MG63 (cell line): ENCODE data around the gene DENND5A. TPM values are rescaled to one million over a fixed set of nuclear protein-coding genes. Genes with fewer than 3 reads are reported as not detected.
"Not testable (repeated sequence)": the region's sequence is repeated elsewhere in the genome, so short reads cannot be mapped to it uniquely, and the experiment has no call there.

Experiments
- DNase-seq: peaks from one replicate; pipeline ENCODE4 v3.0.0-alpha.2; 2020
- H3K27me3 ChIP-seq: fragments of 250-450 bp; sonication (Bioruptor Pico); 2 replicates; pipeline ENCODE4 v1.5.1; 2020; ENCODE audit warnings: mild to moderate bottlenecking, moderate library complexity
- H3K36me3 ChIP-seq: fragments of 250-450 bp; sonication (Bioruptor Pico); 2 replicates; pipeline ENCODE4 v1.5.1; 2020; ENCODE audit warnings: mild to moderate bottlenecking, moderate library complexity
- H3K4me3 ChIP-seq: fragments of 250-450 bp; sonication (Bioruptor Pico); 2 replicates; pipeline ENCODE4 v1.5.1; 2020; ENCODE audit warnings: mild to moderate bottlenecking, moderate library complexity
- H3K9me3 ChIP-seq: fragments of 250-450 bp; sonication (Bioruptor Pico); 2 replicates; pipeline ENCODE4 v1.5.1; 2020; ENCODE audit warnings: mild to moderate bottlenecking, moderate library complexity
- total RNA-seq: library from RNA; depleted of rRNA; stranded (reverse); fragments of >200 nt; shearing (Covaris generic); gene quantifications from 2 replicates; pipeline ENCODE4 v1.2.3, GENCODE V29; 2014; ENCODE audit warnings: low replicate concordance

Gene DENND5A
- total RNA-seq, 1 experiment from 2014 or later = 58.7 TPM

DNA sequence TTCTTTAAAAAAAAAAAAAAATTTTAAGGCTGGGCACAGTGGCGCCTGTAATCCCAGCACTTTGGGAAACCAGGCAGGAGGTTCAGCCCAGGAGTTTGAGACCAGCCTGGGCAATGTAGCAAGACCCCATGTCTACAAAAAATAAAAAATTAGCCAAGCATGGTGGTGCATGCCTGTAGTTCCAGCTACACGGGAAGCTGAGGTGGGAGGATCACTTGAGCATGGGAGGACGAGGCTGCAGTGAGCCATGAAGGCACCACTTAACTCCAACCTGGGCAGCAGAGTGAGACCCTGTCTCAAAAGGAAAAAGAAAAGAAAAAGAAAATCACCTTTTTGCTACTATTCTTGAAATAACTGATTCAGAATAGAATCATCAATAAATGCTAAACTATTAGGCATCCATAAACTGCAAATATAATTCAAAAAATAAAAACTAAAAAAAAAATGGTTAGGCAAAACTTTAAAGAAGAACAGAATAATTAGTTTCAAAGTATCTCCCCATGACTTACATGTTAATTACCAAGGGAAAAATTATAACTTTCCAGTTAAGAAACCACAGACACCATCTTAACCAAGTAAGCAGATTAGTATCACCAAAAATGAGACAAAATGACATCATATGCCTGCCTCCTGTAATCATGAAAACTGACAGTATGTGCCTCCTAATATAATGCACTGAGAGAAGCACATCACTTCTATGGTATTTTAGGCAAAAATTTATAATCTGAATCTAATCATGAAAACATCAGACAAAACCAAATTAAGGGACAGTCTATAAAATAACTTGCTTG lies 63.6 kb downstream of the DENND5A start:
- no peak for DNase-seq
- no peaks in the 10 kb centered on the region for H3K9me3 ChIP-seq
- no peak overlapping the region for H3K4me3 ChIP-seq
- peaks cover 39% of the 10 kb centered on the region for H3K36me3 ChIP-seq
- H3K27me3 ChIP-seq = no peaks in the 10 kb centered on the region

DNA sequence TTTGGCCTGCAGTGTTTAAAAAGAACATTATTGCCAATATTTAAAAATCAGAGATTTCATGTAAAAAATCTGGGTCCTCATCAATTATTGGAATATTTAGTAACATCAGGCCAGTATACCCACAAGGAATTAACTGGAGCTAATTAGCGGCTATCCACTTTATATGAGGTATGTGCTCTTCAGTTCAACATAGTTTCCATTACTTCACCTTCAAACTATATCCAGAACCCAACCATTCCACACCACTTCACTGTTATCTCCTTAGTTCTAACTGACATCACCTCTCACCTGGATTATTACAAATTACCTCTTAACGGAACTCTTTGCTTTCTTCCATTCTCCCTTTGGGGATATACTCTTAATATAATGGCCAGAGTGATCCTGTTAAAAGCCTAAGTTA lies 64.7 kb downstream of the DENND5A start:
- Histone ChIP-seq H3K9me3 (no peaks in the 10 kb centered on the region), H3K36me3 (peaks cover 40% of the 10 kb centered on the region), H3K4me3 (no peak overlapping the region), H3K27me3 (no peaks in the 10 kb centered on the region)
- DNase-seq = no peak

DNA sequence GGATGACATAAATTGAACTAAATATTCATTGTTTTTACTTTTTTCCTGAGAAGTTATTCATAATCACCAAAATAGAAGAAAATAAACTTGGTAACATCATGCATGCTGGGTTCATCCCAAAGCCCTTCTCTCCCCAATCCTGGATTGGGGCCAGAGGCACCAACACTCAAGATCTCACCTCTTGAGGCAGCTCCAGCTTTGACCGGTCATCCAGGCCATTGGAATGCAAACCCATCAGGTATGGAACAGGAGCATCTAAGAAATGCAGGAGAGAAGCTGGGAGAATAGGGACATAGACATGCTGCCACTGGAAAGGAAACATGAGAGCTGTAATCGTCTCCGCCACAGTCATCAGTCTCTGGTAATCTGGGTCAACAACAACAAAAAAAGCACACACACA lies 71.8 kb downstream of the DENND5A start:
- Histone ChIP-seq H3K9me3 (no peaks in the 10 kb centered on the region; the same call in 1 of the 2 replicates), H3K36me3 (peaks cover 54% of the 10 kb centered on the region), H3K27me3 (no peaks in the 10 kb centered on the region), H3K4me3 (no peak overlapping the region)
- DNase-seq = no peak

DNA sequence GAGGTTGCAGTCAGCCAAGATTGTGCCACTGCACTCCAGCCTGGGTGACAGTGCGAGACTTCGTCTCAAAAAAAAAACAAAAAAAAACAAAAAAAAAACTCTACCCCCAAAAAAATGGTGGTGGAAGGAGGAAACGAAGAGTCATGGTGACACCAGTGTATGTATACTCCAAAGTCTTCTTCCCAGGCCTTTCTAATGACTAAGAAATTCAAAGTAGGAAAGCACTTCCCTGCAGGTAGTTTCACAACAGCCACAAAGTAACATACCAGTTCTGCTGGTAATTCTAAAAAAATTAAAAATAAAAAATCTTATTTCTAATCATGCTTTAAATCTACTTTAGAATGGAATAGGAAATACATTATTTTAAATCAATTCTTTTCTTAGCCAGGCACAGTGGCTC lies 72.6 kb downstream of the DENND5A start:
- H3K27me3 ChIP-seq = no peaks in the 10 kb centered on the region
- peaks cover 53% of the 10 kb centered on the region for H3K36me3 ChIP-seq
- H3K4me3 ChIP-seq = no peak overlapping the region
- DNase-seq = no peak
- H3K9me3 ChIP-seq = no peaks in the 10 kb centered on the region; the same call in 1 of the 2 replicates

DNA sequence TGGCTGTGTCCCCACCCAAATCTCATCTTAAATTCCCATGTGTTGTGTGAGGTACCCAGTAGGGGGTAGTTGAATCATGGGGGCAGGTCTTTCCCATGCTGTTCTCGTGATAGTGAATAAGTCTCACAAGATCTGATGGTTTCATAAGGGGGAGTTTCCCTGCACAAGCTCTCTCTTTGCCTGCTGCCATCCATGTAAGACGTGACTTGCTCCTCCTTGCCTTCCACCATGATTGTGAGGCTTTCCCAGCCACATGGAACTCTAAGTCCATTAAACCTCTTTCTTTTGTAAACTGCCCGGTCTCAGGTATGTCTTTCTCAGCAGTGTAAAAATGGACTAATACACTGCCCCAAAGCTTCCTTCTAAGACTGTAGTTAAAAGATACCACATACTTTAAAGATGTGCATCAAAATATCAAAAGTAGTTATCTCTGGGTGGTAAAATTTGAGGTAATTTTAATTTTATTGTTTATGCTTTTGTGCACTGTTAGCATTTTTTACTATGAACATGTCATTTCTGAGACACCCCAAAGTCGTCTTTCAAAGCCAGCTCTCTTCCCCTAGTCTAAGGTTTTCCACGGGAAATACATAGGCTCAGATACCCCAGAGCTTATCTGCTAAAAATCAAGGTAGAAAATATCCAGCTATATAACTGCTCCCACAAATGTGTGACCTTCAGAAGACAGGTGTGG lies 74.7 kb downstream of the DENND5A start:
- peaks cover 63% of the 10 kb centered on the region for H3K36me3 ChIP-seq
- not testable (repeated sequence) for H3K9me3 ChIP-seq, H3K27me3 ChIP-seq, H3K4me3 ChIP-seq, DNase-seq

DNA sequence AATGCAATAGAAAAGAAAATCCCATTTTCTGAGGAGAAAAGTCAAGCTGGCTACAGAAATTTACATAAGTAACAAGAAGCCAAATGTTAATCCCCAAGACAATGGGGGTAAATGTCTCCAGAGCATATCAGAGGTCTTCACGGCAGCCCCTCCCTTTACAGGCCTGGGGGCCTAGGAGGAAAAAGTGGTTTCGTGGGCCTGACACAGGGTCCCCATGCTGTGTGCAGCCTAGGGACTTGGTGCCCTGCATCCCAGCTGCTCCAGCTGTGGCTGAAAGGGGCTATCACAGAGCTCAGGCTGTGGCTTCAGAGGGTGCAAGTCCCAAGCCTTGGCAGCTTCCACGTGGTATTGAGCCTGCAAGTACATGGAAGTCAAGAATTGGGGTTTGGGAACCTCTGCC lies 76.3 kb downstream of the DENND5A start:
- not testable (repeated sequence) for H3K27me3 ChIP-seq, H3K9me3 ChIP-seq, H3K4me3 ChIP-seq, DNase-seq
- peaks cover 66% of the 10 kb centered on the region for H3K36me3 ChIP-seq

DNA sequence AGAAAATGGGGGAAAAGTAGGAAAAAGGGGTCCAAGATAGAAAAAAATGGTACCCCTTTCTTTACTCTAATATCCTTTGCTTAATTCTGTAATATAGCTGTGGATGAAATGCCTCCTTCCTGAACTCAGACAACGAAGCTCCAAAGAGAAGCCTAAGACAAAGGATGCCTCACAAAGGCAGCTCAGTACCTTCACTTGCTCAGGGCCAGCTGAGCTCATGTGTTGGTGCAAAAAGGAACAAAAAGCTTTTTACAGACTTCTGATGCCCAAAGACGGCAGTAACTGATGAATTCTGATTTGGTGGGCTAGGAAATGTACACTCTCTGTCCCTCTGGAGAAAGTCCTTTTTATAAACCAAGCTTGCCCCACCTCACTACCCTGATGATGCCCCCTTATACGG lies 77.5 kb downstream of the DENND5A start:
- H3K4me3 ChIP-seq = no peak overlapping the region
- H3K36me3 ChIP-seq = peaks cover 58% of the 10 kb centered on the region
- no peak for DNase-seq
- H3K27me3 ChIP-seq = no peaks in the 10 kb centered on the region
- H3K9me3 ChIP-seq = no peaks in the 10 kb centered on the region; the same call in 1 of the 2 replicates

DNA sequence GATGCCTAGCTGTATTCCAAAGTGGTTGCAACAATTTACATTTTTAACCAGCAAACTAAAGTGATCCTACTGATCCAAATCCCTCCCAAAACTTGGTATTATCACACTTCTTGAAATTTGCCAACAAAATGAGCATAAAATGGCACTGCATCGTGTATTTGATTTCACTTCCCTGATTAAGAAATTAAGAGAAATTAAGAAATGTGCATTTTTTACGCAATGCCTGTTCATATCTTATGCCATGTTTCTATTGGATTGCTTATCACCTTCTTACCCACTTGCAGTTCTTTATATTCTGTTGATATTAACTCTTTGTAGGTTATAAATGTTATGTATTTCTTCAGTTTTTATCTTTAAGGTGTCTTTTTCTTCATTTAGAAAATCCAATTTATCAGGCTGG lies 80.6 kb downstream of the DENND5A start:
- H3K9me3 ChIP-seq = no peaks in the 10 kb centered on the region
- no peaks in the 10 kb centered on the region for H3K27me3 ChIP-seq
- no peak for DNase-seq
- H3K4me3 ChIP-seq = no peak overlapping the region
- H3K36me3 ChIP-seq = peaks cover 41% of the 10 kb centered on the region

DNA sequence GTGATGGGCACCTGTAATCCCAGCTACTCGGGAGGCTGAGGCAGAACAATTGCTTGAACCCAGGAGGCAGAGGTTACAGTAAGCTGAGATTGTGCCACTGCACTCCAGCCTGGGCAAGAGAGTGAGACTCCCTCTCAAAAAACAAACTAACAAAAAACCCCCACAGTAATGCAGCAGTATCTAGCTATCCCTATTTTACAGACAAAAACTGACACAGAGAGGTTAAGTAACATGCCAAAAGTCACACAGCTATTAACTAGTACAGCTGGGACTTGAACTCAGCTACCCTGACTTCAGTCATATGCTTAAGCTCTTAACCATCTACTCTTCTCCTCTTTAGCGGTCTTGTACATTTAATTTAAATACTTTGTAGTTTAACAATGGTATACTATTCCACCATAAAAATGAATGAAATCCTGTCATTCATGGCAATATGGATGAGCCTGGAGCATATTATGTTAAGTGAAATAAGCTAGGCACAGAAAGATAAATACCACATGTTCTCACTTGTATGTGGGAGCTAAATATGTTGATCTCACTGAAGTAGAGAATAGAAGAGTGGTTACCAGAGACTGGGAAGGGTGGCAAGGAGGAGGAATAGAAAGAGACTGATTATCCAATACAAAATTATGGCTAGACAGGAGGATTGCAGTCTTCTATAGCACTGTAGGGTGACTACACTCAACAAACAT lies 82.8 kb downstream of the DENND5A start:
- H3K36me3 ChIP-seq = peaks cover 45% of the 10 kb centered on the region
- no peak for DNase-seq
- H3K4me3 ChIP-seq = no peak overlapping the region
- H3K9me3 ChIP-seq = no peaks in the 10 kb centered on the region
- no peaks in the 10 kb centered on the region for H3K27me3 ChIP-seq

DNA sequence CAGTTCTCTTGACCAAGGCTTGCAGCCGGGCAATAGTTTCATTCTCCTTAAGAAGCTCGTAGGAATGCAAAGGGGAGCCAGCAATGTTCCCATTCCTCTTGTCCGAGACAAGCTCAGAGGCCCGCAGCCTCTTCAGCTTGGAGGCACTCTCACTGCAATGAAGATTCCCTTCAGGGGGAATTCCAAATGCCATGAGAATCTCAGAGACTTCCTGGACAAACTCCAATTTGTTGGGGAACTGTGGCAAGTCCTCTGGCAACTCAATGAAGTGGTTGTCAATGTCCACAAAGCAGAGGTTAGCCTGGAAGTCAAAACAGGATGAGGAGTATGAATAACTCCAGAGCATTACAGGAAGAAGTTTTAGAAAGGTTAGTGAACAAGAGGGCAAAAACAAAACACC lies 84.4 kb downstream of the DENND5A start:
- no peak for DNase-seq

DNA sequence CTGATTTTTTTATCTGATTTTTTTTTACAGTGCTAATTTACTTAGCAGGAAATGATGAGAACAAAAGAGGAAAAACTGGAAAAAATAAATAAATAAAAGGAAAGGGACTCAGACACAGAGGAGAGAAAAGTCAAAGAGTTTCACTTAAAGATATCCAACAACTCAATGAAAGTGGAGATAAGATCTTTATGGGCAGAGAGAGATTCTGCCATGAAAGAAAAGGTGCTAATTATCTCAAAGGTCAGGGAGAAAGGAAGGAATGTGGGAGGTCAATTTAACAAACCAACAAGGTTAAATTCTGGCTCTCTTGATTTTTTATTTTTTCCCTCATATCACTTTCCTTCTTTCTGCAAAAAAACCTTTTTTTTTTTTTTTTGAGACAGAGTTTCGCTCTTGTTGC lies 86.0 kb downstream of the DENND5A start:
- Histone ChIP-seq H3K9me3 (no peaks in the 10 kb centered on the region), H3K4me3 (no peak overlapping the region), H3K27me3 (no peaks in the 10 kb centered on the region), H3K36me3 (peaks cover 40% of the 10 kb centered on the region)
- no peak for DNase-seq

More for the DNA sequence above, 84.4 kb downstream of the DENND5A start:
- Histone ChIP-seq H3K4me3 (no peak overlapping the region), H3K36me3 (peaks cover 49% of the 10 kb centered on the region), H3K27me3 (no peaks in the 10 kb centered on the region), H3K9me3 (no peaks in the 10 kb centered on the region)

DNA sequence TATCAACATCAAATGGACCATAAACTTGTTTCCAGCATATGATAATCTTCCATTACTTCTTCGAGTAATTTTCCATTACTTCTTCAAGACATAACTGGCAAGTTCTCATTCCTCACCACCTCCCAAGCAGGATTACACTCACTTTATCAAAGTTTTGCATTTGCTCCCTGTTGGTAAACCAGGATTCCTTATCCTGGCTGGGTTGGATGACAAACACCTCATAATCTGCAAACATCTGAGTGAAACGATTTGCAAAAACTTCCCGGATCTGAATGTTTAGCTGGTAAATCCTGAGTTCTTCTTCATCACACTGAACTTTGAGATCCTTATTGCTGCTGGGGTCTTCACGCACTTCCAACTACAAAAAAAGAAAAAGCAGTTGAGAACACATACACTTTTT lies 86.4 kb downstream of the DENND5A start:
- H3K27me3 ChIP-seq = no peaks in the 10 kb centered on the region
- H3K4me3 ChIP-seq = no peak overlapping the region
- peaks cover 40% of the 10 kb centered on the region for H3K36me3 ChIP-seq
- DNase-seq = no peak
- H3K9me3 ChIP-seq = no peaks in the 10 kb centered on the region

DNA sequence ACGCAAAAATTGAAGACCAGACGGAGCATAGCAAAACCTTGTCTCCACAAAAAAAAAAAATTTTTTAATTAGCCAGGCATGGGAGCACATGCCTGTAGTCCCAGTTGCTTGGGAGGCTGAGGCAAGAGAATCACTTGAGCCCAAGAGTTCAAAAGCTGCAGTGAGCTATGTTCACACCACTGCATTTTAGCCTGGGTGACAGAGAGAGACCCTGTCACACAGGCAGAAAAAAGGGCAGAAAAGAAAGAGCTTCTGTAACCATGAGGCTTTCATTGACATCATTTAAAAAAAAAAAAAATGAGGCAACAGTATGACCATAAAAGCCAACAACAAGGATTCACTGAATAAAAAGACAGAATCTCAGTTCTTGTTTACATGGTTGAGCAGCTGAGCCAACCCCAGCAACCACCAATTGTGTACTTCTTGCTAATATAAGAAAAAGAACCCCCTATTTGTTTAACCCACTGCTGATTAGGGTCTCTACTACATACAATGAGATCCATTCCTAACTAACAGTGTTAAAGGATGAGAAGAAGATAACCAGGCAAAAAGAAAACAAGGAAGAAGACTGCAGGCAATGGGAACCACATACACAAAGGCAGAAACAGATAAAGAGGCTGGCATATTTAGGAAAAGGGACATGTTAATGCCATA lies 87.6 kb downstream of the DENND5A start:
- H3K36me3 ChIP-seq = peaks cover 46% of the 10 kb centered on the region
- DNase-seq = no peak
- no peak overlapping the region for H3K4me3 ChIP-seq
- no peaks in the 10 kb centered on the region for H3K9me3 ChIP-seq
- H3K27me3 ChIP-seq = no peaks in the 10 kb centered on the region

DNA sequence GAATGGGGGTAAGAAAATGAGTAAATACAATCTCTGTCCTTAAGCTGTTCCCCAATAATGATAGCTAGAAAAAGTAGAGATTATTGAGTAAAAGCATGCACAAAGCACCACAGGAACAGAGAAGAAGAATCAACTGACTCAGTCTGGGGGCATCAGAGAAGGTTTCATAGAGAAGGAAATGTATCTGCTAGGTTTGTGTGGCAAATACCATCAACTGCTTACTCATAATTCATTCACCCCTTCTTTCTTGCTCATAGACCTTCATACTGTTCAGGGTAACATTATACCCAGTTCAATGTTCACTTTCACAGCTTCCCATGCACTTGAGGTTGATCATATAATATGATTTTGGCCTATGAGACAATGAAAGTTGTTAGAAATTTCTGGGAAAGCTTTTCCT lies 88.6 kb downstream of the DENND5A start:
- Histone ChIP-seq H3K27me3 (no peaks in the 10 kb centered on the region), H3K4me3 (no peak overlapping the region), H3K36me3 (peaks cover 51% of the 10 kb centered on the region), H3K9me3 (no peaks in the 10 kb centered on the region)
- DNase-seq = no peak

DNA sequence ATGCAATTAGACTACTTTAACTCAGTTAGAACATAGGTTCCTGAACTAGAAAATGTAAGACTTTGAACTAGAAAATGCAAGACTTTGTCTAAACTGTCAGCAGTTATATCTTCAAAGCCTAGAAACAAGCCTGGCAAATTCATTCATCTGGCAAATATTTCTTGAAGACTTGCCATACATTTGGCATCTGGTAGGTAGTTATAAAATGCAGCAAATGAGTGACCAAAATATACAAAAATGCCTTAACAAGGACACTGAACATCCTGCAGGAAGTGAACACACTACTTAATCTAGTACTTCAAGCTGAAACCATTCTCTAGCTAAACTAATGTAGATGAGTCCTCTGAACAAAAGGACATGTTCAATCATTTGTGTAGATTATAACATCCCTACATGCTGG lies 89.0 kb downstream of the DENND5A start:
- Histone ChIP-seq H3K9me3 (no peaks in the 10 kb centered on the region), H3K4me3 (no peak overlapping the region), H3K27me3 (no peaks in the 10 kb centered on the region), H3K36me3 (peaks cover 52% of the 10 kb centered on the region)
- DNase-seq = no peak

DNA sequence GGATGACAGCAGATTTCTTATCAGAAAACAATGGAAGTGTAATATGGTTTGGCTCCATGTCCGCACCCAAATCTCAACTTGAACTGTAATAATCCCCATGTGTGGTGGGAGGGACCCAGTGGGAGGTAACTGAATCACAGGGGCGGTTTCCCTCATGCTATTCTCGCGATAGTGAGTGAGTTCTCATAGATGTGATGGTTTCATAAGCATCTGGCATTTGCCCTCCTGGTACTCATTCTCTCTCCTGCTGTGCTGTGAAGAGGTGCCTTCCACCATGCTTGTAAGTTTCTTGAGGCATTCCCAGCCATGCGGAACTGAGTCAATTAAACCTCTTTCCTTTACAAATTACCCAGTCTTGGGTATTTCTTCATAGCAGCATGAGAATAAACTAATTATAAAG lies 92.8 kb downstream of the DENND5A start:
- Histone ChIP-seq H3K9me3 (no peaks in the 10 kb centered on the region), H3K4me3 (no peak overlapping the region), H3K36me3 (peaks cover 54% of the 10 kb centered on the region), H3K27me3 (no peaks in the 10 kb centered on the region)
- no peak for DNase-seq

DNA sequence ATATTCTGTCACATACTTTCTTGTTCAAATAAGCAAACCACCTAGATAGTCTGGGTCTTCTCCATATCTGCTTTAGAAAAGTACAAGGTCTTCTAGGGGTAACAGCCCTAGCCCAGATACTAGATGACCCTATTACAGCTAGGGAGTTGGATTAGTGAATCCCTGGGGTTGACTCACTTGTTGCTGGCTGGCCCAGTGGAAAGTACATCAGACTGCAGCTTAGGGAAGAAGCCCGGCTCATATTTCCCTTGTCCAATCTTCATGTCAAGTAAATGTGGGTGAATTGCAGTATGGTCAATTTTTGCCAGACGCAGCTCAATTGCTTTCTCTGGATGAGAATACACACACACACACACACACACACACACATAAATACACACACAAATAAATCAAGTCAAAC lies 94.7 kb downstream of the DENND5A start:
- DNase-seq = peak; percentile 28
- Histone ChIP-seq H3K9me3 (no peaks in the 10 kb centered on the region), H3K4me3 (no peak overlapping the region), H3K27me3 (no peaks in the 10 kb centered on the region), H3K36me3 (peaks cover 56% of the 10 kb centered on the region)
